Fibroblast of the aortic adventitia (primary cell): ENCODE results near the gene ABI3BP. TPM values are rescaled to one million over a fixed set of nuclear protein-coding genes. Genes with fewer than 3 reads are reported as not detected.

Experiments
- DNase-seq: peaks from one replicate; pipeline ENCODE4 v3.0.0-alpha.2; 2010; ENCODE audit warnings: low read depth
- H3K4me3 ChIP-seq: 2 replicates; pipeline ENCODE4 v1.5.1; 2011; ENCODE audit warnings: low read depth, mild to moderate bottlenecking, control low read depth, low read length, moderate library complexity
- total RNA-seq: library from RNA; depleted of rRNA; stranded (reverse); fragments of >200 nt; gene quantifications from 2 replicates; pipeline ENCODE4 v1.2.3, GENCODE V29; 2012; ENCODE audit warnings: low replicate concordance
- TF ChIP-seq, protein P1 (sequence below): IDR thresholded peaks from 2 replicates; pipeline ENCODE4 v1.5.1; 2011; ENCODE audit warnings: mild to moderate bottlenecking, low read length, control low read depth, inconsistent platforms; ENCODE audit not compliant: insufficient read depth

ABI3BP gene
- total RNA-seq, 1 donor, result 108 TPM

DNA sequence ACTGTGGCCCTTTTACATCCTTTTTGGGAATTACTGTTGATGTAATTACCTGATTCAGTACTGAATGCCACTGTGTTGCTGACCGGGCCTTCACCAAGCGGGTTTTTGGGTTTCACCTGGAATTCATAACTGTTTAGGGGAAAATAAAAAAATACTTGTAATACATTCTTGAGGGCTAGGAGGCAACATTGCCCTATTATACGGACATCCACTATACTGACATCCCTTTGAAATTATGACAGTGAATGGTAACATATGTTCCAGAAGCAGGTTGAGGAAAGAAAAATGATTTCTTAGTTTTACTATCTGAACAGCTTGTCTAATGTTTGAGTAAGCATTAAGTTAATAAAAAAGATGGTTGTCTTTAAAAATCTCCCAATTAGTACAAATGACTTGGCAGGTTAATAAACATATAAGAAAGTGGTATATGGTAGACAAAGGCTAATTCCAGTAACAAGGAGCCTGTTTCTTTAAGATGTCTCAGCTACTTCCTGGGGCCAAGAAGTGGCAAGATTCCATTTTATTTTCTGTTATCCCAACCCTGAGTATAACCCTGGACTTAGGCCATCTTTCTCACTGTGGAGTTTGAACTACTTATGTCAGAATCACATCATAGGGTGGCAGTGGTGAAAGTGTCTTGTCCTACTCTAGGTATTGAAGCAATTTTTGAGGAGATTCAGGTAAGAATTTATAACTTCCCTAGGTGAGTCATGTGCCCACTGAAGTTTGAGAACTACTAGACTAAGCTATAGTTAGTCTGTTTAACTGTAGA, 238.5 kb downstream of the ABI3BP start:
- TF ChIP-seq, protein P1, sequence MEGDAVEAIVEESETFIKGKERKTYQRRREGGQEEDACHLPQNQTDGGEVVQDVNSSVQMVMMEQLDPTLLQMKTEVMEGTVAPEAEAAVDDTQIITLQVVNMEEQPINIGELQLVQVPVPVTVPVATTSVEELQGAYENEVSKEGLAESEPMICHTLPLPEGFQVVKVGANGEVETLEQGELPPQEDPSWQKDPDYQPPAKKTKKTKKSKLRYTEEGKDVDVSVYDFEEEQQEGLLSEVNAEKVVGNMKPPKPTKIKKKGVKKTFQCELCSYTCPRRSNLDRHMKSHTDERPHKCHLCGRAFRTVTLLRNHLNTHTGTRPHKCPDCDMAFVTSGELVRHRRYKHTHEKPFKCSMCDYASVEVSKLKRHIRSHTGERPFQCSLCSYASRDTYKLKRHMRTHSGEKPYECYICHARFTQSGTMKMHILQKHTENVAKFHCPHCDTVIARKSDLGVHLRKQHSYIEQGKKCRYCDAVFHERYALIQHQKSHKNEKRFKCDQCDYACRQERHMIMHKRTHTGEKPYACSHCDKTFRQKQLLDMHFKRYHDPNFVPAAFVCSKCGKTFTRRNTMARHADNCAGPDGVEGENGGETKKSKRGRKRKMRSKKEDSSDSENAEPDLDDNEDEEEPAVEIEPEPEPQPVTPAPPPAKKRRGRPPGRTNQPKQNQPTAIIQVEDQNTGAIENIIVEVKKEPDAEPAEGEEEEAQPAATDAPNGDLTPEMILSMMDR, result no peak
- no peak overlapping the region for H3K4me3 ChIP-seq
- DNase-seq, result peak; percentile 25

DNA sequence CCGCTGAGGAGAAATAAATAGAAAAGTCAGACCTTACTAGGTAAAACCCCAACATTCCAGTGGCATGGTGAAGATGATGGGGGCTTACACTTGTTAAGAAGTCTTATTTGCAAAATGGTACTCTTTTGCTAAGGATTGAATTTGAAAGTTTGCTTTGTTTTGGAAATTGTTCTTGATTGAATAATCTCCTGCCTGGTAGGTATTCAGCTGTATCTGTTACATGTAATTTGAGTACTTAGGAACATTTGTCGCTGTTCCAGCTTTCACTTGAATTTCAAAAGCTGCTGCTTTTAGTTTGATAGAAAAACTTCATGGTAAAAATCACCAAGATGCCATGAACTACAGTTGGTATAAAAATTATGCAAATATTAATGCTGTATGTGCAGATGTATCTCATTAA, 239.4 kb downstream of the ABI3BP start:
- TF ChIP-seq, protein P1, result no peak
- peak; percentile 22 for DNase-seq
- no peak overlapping the region for H3K4me3 ChIP-seq

DNA sequence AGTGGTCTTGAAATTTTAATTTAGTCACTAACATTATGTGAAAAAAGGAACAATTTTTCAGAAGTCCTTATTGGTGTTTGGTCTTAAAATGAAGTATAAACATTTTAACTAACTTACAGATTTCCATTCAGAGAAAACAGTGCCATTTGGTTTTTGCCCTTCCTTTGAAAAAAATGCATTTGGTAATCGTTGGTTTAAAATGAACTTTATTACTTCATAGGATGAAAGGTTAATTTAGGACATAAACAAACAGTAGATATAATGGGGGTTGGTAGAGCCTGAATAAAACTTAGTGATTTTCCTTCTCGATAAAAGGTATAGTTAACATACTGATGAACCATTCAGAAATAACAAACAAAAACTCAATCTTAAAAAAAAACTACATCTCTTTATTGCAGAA, 244.3 kb downstream of the ABI3BP start:
- H3K4me3 ChIP-seq, result no peak overlapping the region
- TF ChIP-seq, protein P1, result no peak
- DNase-seq, result no peak

DNA sequence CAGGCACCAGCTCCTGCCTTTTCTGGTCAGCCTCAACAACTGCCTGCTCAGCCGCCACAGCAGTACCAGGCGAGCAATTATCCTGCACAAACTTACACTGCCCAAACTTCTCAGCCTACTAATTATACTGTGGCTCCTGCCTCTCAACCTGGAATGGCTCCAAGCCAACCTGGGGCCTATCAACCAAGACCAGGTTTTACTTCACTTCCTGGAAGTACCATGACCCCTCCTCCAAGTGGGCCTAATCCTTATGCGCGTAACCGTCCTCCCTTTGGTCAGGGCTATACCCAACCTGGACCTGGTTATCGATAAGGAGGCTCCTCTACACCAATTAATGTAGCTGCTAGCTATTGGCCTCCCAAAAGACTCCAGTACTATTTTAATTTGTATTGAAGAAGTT, 245.0 kb downstream of the ABI3BP start:
- no peak for DNase-seq
- H3K4me3 ChIP-seq, result no peak overlapping the region
- TF ChIP-seq, protein P1, result no peak

DNA sequence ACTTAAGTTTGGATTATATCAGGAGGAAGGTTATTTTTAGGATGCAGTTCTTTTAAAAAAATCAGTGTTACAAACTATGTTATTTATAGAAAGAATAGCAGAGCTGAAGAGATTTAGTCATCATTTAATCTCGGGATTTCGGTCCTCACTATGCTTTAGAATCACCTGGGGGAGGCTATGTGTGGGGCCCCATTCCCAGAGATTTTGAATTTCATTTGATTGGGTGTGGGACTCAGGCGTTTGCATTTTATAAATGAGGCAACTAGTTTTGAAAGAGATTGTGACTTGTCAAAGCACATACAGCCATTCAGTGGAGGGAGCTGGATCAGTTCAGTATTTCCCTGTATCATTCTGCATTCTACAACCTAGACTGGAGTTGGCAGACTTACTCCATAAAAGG, 247.1 kb downstream of the ABI3BP start:
- TF ChIP-seq, protein P1, result no peak
- H3K4me3 ChIP-seq, result no peak overlapping the region
- DNase-seq, result no peak

DNA sequence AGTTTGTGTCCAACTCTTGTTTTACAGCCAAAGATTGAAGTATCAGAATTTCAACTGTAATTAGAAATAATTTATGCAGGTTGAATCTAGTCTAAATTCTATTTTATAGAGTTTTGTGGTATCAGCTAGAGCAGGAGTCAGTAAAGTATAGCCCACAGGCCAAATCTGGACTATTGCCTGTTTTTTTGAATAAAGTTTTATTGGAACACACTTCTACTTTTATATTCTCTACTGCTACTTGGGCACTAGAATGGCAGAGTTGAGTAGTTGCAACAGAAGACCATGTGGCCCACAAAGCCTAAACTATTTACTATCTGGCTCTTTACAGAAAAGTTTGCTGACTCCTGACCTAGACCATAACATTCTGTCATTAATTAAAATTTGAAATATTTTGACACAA, 247.6 kb downstream of the ABI3BP start:
- no peak overlapping the region for H3K4me3 ChIP-seq
- no peak for DNase-seq
- TF ChIP-seq, protein P1, result no peak

DNA sequence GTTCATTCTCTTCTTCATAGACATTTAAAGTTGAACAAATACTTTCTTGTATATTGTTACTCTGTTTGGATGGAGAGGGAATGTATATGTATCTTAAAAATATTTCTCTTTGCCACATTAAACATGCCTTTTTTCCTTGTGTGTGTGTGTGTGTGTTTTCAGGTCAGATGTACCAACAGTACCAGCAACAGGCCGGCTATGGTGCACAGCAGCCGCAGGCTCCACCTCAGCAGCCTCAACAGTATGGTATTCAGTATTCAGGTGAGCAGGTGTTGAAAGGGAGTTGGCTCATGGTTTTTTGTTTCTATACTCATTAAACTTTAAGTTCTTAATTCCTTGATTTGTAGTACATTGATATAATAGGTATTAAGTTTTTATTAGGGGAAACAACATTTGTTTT, 248.6 kb downstream of the ABI3BP start:
- no peak overlapping the region for H3K4me3 ChIP-seq
- TF ChIP-seq, protein P1, result no peak
- no peak for DNase-seq
